Spleen (tissue), 11 donors: Measurements from ENCODE around the gene FRAS1. TPM values are rescaled to one million over a fixed set of nuclear protein-coding genes. Genes with fewer than 3 reads are reported as not detected.

ENCODE experiments used
- DNase-seq: peaks from one replicate; pipeline ENCODE4 v3.0.0-alpha.2; 2020
- H3K27ac ChIP-seq, 8 donors: fragments of 200-600 bp; sonication (generic) in 7 of 8; 1 replicate in 4 of 8; 2 replicates in 4 of 8; pipeline versions ENCODE4 v1.5.0 to v1.8.0; 2016 to 2021; ENCODE audit warnings: inconsistent platforms in 4 of 8, mild to moderate bottlenecking in 4 of 8, moderate library complexity in 1 of 8
- H3K27me3 ChIP-seq, 7 donors: fragments of 200-600 bp; sonication (generic) in 6 of 7; replicated peaks in 1 of 7; 1 replicate in 4 of 7; 2 replicates in 3 of 7; pipeline versions ENCODE4 v1.5.0 to v1.8.0; 2016 to 2021; ENCODE audit warnings: inconsistent platforms in 3 of 7, mild to moderate bottlenecking in 1 of 7
- H3K36me3 ChIP-seq, 6 donors: fragments of 200-600 bp; sonication (generic) in 5 of 6; 1 replicate in 4 of 6; 2 replicates in 2 of 6; pipeline versions ENCODE4 v1.5.0 to v1.8.0; 2016 to 2021; ENCODE audit warnings: inconsistent platforms in 2 of 6
- H3K4me1 ChIP-seq, 6 donors: fragments of 200-600 bp; sonication (generic) in 5 of 6; 1 replicate in 3 of 6; 2 replicates in 3 of 6; pipeline versions ENCODE4 v1.5.0 to v1.8.0; 2016 to 2021; ENCODE audit warnings: inconsistent platforms in 3 of 6
- H3K4me3 ChIP-seq, 8 donors: fragments of 200-600 bp; sonication (generic) in 7 of 8; 1 replicate in 4 of 8; 2 replicates in 4 of 8; pipeline versions ENCODE4 v1.5.0 to v1.8.0; 2016 to 2021; ENCODE audit warnings: inconsistent platforms in 4 of 8, mild to moderate bottlenecking in 4 of 8, moderate library complexity in 2 of 8
- H3K9me3 ChIP-seq, 8 donors: fragments of 200-600 bp; sonication (generic) in 7 of 8; 1 replicate in 4 of 8; 2 replicates in 4 of 8; pipeline versions ENCODE4 v1.5.0 to v1.8.0; 2016 to 2021; ENCODE audit warnings: inconsistent platforms in 4 of 8
- POLR2A ChIP-seq, 3 donors: fragments of 450-650 bp; IDR thresholded peaks; one replicate each; pipeline ENCODE4 v1.5.1; 2017; ENCODE audit warnings: antibody characterized with exemption in 3 of 3, mild to moderate bottlenecking in 1 of 3
- POLR2AphosphoS5 ChIP-seq, 3 donors: sonication (generic); formaldehyde crosslinking; IDR thresholded peaks; one replicate each; pipeline ENCODE4 v1.5.1; 2017; ENCODE audit warnings: antibody characterized with exemption in 3 of 3
- WGBS, 5 donors: extraction: QIAGEN DNeasy Blood & Tissue Kit in 3 of 5; methylation state at CpG; one replicate each; pipeline versions ENCODE4 v1.1.5 to v1.1.7; 2013 to 2018; 5-methylcytosine and 5-hydroxymethylcytosine counted together
- intact Hi-C: fragments of 100-400 bp; cut with DNase I; formaldehyde crosslinking; loops from one replicate; pipeline ENCODE4 v1.15.0; 2023; ENCODE audit warnings: low total_unique reads
- polyA plus RNA-seq, 3 donors: library from polyadenylated mRNA; stranded (reverse); fragments of 200-250 nt; gene quantifications; one replicate each; pipeline ENCODE4 v1.2.1, GENCODE V29; 2013
- total RNA-seq, 7 donors: library from RNA; depleted of rRNA in 3 of 7; stranded (reverse); fragments of >200 nt in 3 of 7; fragmentation: NEBNext Ultra II Directional in 4 of 7; extraction: Animal tissue kit (Norgen Biotek cat#: 25700) in 4 of 7; gene quantifications; one replicate each; pipeline versions ENCODE4 v1.1.0 to v1.2.1, GENCODE V29; 2016 to 2021
- TF ChIP-seq, protein P1 (sequence below), 11 experiments: fragments of 200-600 bp in 7 of 11; fragments of 450-650 bp in 4 of 11; sonication (generic) in 4 of 11; IDR thresholded peaks in 8 of 11; conservative IDR thresholded peaks in 3 of 11; 1 replicate in 7 of 11; 2 replicates in 4 of 11; pipeline versions ENCODE4 v1.4.0 to v1.8.0; 2016 to 2021; ENCODE audit warnings: antibody characterized with exemption in 11 of 11, inconsistent platforms in 4 of 11, mild to moderate bottlenecking in 1 of 11
- donor health status: healthy with polysubstance abuse.
- donor health status: DM: no; HTN: no; CAD: no; lungs with moderate emphysema.
- donor health status: DM: no; HTN: no; CAD: no.
- donor health status: Bipolar disorder and iron deficiency.
- donor health status: healthy.
- donor health status: DM: no; HTN: no; CAD: no.
- donor health status: DM: yes; HTN: yes; CAD: no.

Gene FRAS1
- total and polyA plus RNA-seq, 10 donors = 0.10 to 3.0 (median 1.3) TPM

- Histone ChIP-seq H3K36me3 (no peaks in the 10 kb centered on the region), H3K27ac (no peak overlapping the region), H3K4me3 (no peak overlapping the region), H3K4me1 (no peaks in the 10 kb centered on the region), H3K9me3 (no peaks in the 10 kb centered on the region), H3K27me3 (no peaks in the 10 kb centered on the region)
- intact Hi-C loops = no loop called here
- TF ChIP-seq POLR2AphosphoS5 (IDR thresholded peaks at IDR 0.05) = no peak
- TF ChIP-seq, protein P1, sequence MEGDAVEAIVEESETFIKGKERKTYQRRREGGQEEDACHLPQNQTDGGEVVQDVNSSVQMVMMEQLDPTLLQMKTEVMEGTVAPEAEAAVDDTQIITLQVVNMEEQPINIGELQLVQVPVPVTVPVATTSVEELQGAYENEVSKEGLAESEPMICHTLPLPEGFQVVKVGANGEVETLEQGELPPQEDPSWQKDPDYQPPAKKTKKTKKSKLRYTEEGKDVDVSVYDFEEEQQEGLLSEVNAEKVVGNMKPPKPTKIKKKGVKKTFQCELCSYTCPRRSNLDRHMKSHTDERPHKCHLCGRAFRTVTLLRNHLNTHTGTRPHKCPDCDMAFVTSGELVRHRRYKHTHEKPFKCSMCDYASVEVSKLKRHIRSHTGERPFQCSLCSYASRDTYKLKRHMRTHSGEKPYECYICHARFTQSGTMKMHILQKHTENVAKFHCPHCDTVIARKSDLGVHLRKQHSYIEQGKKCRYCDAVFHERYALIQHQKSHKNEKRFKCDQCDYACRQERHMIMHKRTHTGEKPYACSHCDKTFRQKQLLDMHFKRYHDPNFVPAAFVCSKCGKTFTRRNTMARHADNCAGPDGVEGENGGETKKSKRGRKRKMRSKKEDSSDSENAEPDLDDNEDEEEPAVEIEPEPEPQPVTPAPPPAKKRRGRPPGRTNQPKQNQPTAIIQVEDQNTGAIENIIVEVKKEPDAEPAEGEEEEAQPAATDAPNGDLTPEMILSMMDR (IDR thresholded peaks at IDR 0.05 in 8 of 11, conservative IDR thresholded peaks at IDR 0.05 in 3 of 11) = no peak
- no peak for TF ChIP-seq POLR2A (IDR thresholded peaks at IDR 0.05)
- DNase-seq = no peak
- WGBS, 5 donors = 49 to 84% (median 56%) methylated on average over 3 of the region's 3 CpGs
Observed at GRCh38 chr4:78451407-78451806, 394.3 kb downstream of the FRAS1 start.

- no peaks in the 10 kb centered on the region for H3K9me3 ChIP-seq
- H3K27ac ChIP-seq = no peak overlapping the region
- no peak for TF ChIP-seq POLR2A (IDR thresholded peaks at IDR 0.05)
- TF ChIP-seq, protein P1 (IDR thresholded peaks at IDR 0.05 in 8 of 11, conservative IDR thresholded peaks at IDR 0.05 in 3 of 11) = no peak
- no peak for TF ChIP-seq POLR2AphosphoS5 (IDR thresholded peaks at IDR 0.05)
- no peaks in the 10 kb centered on the region for H3K36me3 ChIP-seq
- intact Hi-C loops = no loop called here
- no peak for DNase-seq
- no peaks in the 10 kb centered on the region for H3K27me3 ChIP-seq
- H3K4me1 ChIP-seq = no peaks in the 10 kb centered on the region
- no peak overlapping the region for H3K4me3 ChIP-seq
- WGBS, 5 donors = 76 to 88% (median 86%) methylated on average over 3 of the region's 3 CpGs
Observed at GRCh38 chr4:78454016-78454415, 396.9 kb downstream of the FRAS1 start.

GRCh38 chr4:78457751-78458150 is 400.6 kb downstream of the FRAS1 start:
- 64 to 87% (median 72%) methylated on average over 3 of the region's 3 CpGs for WGBS, 5 donors

DNA sequence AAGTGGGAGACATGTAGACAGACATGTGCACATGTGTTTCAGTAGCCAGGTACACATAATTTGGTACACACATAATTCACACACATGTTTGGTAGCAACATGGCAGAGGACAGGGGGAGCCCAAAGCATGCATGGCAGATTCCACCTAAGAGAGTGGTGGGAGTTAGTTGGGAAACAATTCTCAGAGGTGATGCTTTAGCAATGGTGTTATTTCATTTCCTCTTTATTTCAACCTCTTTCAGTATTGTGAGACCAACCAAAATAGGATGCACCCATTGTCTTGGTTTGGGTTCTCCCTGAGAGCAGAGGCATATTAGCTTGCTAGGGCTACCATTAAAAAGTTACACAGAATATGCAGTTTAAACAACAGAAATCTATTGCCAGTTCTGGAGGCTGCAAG is 402.2 kb downstream of the FRAS1 start:
- no peaks in the 10 kb centered on the region for H3K36me3 ChIP-seq
- TF ChIP-seq POLR2A (IDR thresholded peaks at IDR 0.05) (no peak), POLR2AphosphoS5 (IDR thresholded peaks at IDR 0.05) (no peak)
- TF ChIP-seq, protein P1 (IDR thresholded peaks at IDR 0.05 in 8 of 11, conservative IDR thresholded peaks at IDR 0.05 in 3 of 11) = no peak
- H3K4me1 ChIP-seq = no peaks in the 10 kb centered on the region
- H3K27ac ChIP-seq = no peak overlapping the region
- H3K27me3 ChIP-seq = no peaks in the 10 kb centered on the region
- DNase-seq = no peak
- no peak overlapping the region for H3K4me3 ChIP-seq
- H3K9me3 ChIP-seq = no peaks in the 10 kb centered on the region
- intact Hi-C loops = no loop called here

More at GRCh38 chr4:78457751-78458150, 400.6 kb downstream of the FRAS1 start:
- no peaks in the 10 kb centered on the region for H3K27me3 ChIP-seq
- no peaks in the 10 kb centered on the region for H3K9me3 ChIP-seq
- H3K4me3 ChIP-seq = no peak overlapping the region
- TF ChIP-seq, protein P1 (IDR thresholded peaks at IDR 0.05 in 8 of 11, conservative IDR thresholded peaks at IDR 0.05 in 3 of 11) = no peak
- TF ChIP-seq POLR2AphosphoS5 (IDR thresholded peaks at IDR 0.05) (no peak), POLR2A (IDR thresholded peaks at IDR 0.05) (no peak)
- intact Hi-C loops = no loop called here
- H3K36me3 ChIP-seq = no peaks in the 10 kb centered on the region
- no peaks in the 10 kb centered on the region for H3K4me1 ChIP-seq
- no peak overlapping the region for H3K27ac ChIP-seq
- DNase-seq = no peak
